HEK293 (cell line): ENCODE data around the gene TMEM121.

Experiments used
- CTCF ChIA-PET: fragments of 350-600 bp; formaldehyde crosslinking; extraction: SDS; loops from one replicate; lab custom pipeline; 2021; ENCODE audit warnings: antibody characterized with exemption; lab: Yijun Ruan, JAX
- POLR2A ChIA-PET: fragments of 300-600 bp; formaldehyde crosslinking; extraction: SDS; loops from one replicate; lab custom pipeline; 2020; ENCODE audit warnings: antibody characterized with exemption, inconsistent platforms; lab: Yijun Ruan, JAX
- H3K27ac ChIP-seq: fragments of 200-500 bp; sonication (Bioruptor generic); 2 replicates; pipeline ENCODE4 v1.5.1; 2014; ENCODE audit warnings: low read depth, low read length, control low read depth, inconsistent platforms; ENCODE audit errors: extremely low read depth
- H3K36me3 ChIP-seq, 2 experiments: fragments of 200-500 bp in 1 of 2; sonication (Bioruptor generic) in 1 of 2; 1 replicate in 1 of 2; 2 replicates in 1 of 2; pipeline ENCODE4 v1.5.1; 2014 to 2017; ENCODE audit warnings: inconsistent platforms in 2 of 2, low read length in 2 of 2; ENCODE audit not compliant: control insufficient read depth in 2 of 2, insufficient read depth in 1 of 2
- H3K4me1 ChIP-seq: fragments of 200-500 bp; sonication (Bioruptor generic); 2 replicates; pipeline ENCODE4 v1.5.1; 2014; ENCODE audit warnings: mild to moderate bottlenecking, low read length, inconsistent platforms; ENCODE audit not compliant: control insufficient read depth, insufficient read depth
- H3K4me3 ChIP-seq: 2 replicates; pipeline ENCODE4 v1.5.1; 2011; ENCODE audit warnings: low read depth, mild to moderate bottlenecking, control low read depth, low read length, moderate library complexity
- H3K9me3 ChIP-seq: fragments of 200-500 bp; sonication (Bioruptor generic); 2 replicates; pipeline ENCODE4 v1.5.1; 2014; ENCODE audit warnings: low read depth, low read length, inconsistent platforms; ENCODE audit not compliant: control insufficient read depth, insufficient read depth
- BCL11B ChIP-seq: fragments of 450-650 bp; formaldehyde crosslinking; IDR thresholded peaks from 2 replicates; pipeline ENCODE4 v1.5.1; 2016; ENCODE audit warnings: low read depth, missing biosample characterization, missing genetic modification characterization
- GLIS2 ChIP-seq: fragments of 450-650 bp; formaldehyde crosslinking; IDR thresholded peaks from 2 replicates; pipeline ENCODE4 v1.5.1; 2016; ENCODE audit warnings: missing biosample characterization, missing genetic modification characterization
- ZFP37 ChIP-seq: fragments of 450-650 bp; formaldehyde crosslinking; IDR thresholded peaks from 2 replicates; pipeline ENCODE4 v1.5.1; 2016; ENCODE audit warnings: missing biosample characterization, missing genetic modification characterization
- ZNF10 ChIP-seq: fragments of 450-650 bp; formaldehyde crosslinking; IDR thresholded peaks from 2 replicates; pipeline ENCODE4 v1.5.1; 2017; ENCODE audit warnings: missing biosample characterization, missing genetic modification characterization
- ZNF157 ChIP-seq: fragments of 450-650 bp; formaldehyde crosslinking; IDR thresholded peaks from 2 replicates; pipeline ENCODE4 v1.5.1; 2016; ENCODE audit warnings: missing biosample characterization, missing genetic modification characterization
- ZNF23 ChIP-seq: fragments of 450-650 bp; formaldehyde crosslinking; IDR thresholded peaks from 2 replicates; pipeline ENCODE4 v1.5.1; 2016; ENCODE audit warnings: missing biosample characterization, missing genetic modification characterization, borderline replicate concordance
- ZNF473 ChIP-seq: fragments of 450-650 bp; formaldehyde crosslinking; IDR thresholded peaks from 2 replicates; pipeline ENCODE4 v1.5.1; 2017; ENCODE audit warnings: missing biosample characterization, missing genetic modification characterization
- ZNF791 ChIP-seq: fragments of 450-650 bp; formaldehyde crosslinking; IDR thresholded peaks from 2 replicates; pipeline ENCODE4 v1.5.1; 2016; ENCODE audit warnings: missing biosample characterization, missing genetic modification characterization
- TF ChIP-seq, protein P1 (sequence below): fragments of 450-650 bp; formaldehyde crosslinking; IDR thresholded peaks from 2 replicates; pipeline ENCODE4 v1.5.1; 2016; ENCODE audit warnings: missing biosample characterization, missing genetic modification characterization
- TF ChIP-seq, protein P2 (sequence below): IDR thresholded peaks from 2 replicates; pipeline ENCODE4 v1.6.1; 2011; ENCODE audit warnings: mild to moderate bottlenecking, low read depth, low read length, borderline replicate concordance
- TF ChIP-seq, protein P3 (sequence below): fragments of 450-650 bp; formaldehyde crosslinking; IDR thresholded peaks from 2 replicates; pipeline ENCODE4 v1.5.1; 2017; ENCODE audit warnings: missing biosample characterization, missing genetic modification characterization

The TMEM121 gene

DNA sequence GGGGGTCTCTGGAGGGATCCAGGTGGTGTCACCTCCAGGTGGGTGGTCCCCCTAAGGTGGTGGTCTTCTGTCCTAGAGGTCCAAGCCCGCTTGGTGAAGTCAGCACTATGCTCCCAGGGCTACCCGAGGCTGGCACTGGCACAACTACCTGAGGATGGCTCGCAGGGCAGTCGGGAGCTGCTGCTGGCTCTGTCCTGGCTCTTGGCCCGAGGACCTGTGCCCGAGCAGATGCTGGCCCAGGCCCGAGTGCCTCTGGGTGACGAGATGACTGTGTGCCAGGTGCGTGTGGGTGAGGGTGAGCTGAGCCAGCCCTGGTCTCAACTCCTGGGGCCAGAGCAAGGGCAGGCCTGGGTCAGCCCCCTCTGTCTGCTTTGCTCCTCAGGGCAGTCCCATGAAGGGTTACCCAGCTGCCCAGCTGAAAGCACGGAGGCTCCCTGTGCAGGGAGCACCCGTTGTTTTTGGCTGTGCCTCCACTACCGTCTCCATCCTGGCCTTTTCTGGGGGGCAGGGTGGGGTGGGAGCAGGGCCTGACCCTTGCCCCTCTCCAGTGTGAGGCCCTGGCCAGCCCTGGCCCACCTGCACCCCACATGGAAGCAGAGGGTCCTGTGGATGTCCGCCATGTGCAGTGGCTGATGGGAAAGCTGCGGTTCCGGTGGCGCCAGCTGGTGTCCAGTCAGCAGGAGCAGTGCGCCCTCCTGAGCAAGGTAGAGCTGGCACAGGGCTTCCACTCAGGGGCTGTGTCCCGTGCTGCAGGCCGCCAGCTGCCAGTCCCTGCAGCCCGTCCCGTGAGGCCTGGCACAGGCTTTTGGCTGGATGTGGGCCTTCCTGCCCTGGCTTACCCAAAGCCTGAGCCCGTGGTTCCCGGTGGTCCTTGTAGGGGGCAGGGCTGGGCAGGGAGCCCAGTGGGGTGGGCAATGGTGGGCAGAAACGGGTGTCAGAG lies 34.1 kb upstream of the TMEM121 start (continued):
- TF ChIP-seq ZNF473 (no peak), ZNF23 (no peak)

DNA sequence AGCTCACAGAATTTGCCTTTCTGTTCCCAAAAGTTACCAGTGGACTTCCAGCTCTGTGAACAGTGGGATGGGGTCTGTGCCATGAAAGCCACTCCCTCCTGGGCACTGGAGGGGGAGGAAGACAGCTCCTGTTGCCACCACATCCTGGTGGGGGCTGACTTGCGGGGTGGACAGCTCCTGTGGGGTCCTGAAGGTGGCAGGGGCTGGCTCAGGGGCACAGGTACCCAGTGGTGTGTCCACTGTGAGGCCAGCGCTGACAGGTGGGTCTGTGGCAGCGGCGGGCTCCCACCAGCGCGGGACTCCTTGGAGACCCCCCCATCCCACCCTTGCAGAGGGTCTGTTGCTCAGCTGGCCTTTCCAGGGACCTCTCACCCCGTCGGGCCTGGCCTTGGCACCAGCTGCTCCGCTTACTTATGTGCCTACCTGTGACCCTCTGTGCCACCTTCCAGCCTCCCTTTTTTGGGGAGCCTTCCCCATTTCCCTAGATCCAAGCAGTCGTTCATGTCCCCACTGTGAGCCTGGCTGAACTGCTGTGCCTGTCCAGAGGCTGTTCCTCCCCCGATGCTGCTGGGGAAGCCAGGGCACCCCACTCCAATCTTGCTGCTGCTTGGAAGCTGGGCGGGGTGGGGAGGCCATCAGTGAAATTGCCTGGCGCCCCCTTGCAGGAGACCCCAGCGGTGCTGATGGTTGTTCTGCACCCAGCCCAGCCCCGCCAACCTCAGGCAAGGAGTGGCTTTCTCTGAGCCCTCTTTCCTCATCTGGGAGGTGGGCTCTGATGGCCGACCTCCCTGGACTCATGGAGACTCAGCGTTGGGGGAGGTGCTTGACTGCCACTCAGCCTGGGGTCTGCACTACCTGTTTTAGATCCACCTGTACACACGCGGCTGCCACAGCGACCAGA lies 33.2 kb upstream of the TMEM121 start:
- no peak overlapping the region for H3K4me3 ChIP-seq
- no peaks in the 10 kb centered on the region for H3K9me3 ChIP-seq
- ChIA-PET POLR2A (interaction anchor here (0.7 to 1.4 kb wide), 2 partner anchors 15 to 19 kb away, joined by 3 read pairs; no protein-coding TSS in a partner anchor), CTCF (interaction anchor here (0.8 to 5.0 kb wide), 2 partner anchors 12 to 17 kb away, joined by 3 to 83 read pairs; no protein-coding TSS in a partner anchor)
- H3K4me1 ChIP-seq = peaks cover 5% of the 10 kb centered on the region
- H3K27ac ChIP-seq = no peak overlapping the region
- no peak for TF ChIP-seq ZNF157 (tag by site-specific recombination)
- TF ChIP-seq, protein P1, sequence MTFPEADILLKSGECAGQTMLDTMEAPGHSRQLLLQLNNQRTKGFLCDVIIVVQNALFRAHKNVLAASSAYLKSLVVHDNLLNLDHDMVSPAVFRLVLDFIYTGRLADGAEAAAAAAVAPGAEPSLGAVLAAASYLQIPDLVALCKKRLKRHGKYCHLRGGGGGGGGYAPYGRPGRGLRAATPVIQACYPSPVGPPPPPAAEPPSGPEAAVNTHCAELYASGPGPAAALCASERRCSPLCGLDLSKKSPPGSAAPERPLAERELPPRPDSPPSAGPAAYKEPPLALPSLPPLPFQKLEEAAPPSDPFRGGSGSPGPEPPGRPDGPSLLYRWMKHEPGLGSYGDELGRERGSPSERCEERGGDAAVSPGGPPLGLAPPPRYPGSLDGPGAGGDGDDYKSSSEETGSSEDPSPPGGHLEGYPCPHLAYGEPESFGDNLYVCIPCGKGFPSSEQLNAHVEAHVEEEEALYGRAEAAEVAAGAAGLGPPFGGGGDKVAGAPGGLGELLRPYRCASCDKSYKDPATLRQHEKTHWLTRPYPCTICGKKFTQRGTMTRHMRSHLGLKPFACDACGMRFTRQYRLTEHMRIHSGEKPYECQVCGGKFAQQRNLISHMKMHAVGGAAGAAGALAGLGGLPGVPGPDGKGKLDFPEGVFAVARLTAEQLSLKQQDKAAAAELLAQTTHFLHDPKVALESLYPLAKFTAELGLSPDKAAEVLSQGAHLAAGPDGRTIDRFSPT (tag by site-specific recombination) = 0 out of 2 replicates have a peak, but pooled peaks have one; percentile 0
- peaks cover 0 to 24% of the 10 kb centered on the region in 2 experiments; a peak in 1 of 3 replicates for H3K36me3 ChIP-seq

DNA sequence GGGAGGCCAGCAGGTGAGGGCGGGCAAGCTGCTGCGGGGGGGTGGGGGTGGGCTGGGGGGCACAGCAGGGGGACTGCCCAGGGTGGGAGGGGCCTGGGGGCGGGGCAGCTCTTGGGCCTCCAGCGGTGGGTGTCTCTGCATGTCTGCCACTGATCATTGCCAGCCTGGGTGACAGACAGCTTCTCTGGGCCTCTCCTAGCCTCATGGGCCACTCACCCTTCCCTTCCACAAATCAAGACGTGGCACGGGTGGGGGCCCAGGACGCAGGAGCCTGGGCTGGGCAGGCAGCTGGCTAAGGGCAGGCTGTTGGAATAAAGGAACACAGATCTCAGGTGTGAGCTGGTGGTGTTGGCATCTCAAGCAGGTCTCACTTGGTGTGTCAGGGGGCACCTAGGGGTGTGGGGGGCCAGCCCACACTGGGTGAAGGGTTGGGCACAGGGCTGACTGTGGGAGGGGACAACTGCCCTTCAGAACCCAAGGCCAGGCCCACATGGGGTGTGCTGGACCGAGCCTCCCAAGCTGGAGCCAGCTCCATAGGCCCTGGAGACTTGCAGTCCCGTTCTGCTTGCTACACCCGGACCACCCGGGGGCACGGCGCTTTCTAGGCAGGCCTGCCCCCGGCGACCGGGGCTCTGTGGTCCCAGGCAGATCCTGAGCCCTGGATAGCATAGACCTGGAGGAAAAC lies 32.3 kb upstream of the TMEM121 start:
- Histone ChIP-seq H3K36me3 (peaks cover 0 to 24% of the 10 kb centered on the region in 2 experiments; a peak in 1 of 3 replicates), H3K4me1 (peaks cover 4% of the 10 kb centered on the region), H3K9me3 (no peaks in the 10 kb centered on the region), H3K27ac (no peak overlapping the region), H3K4me3 (no peak overlapping the region)
- ChIA-PET CTCF (no interaction called here), POLR2A (interaction anchor here (0.7 kb wide), 1 partner anchor 20 kb away, joined by 3 read pairs; no protein-coding TSS in a partner anchor)
- TF ChIP-seq, protein P2, sequence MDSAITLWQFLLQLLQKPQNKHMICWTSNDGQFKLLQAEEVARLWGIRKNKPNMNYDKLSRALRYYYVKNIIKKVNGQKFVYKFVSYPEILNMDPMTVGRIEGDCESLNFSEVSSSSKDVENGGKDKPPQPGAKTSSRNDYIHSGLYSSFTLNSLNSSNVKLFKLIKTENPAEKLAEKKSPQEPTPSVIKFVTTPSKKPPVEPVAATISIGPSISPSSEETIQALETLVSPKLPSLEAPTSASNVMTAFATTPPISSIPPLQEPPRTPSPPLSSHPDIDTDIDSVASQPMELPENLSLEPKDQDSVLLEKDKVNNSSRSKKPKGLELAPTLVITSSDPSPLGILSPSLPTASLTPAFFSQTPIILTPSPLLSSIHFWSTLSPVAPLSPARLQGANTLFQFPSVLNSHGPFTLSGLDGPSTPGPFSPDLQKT = no peak
- TF ChIP-seq ZNF10 (tag by site-specific recombination) = peak; percentile 90
- TF ChIP-seq, protein P1 (tag by site-specific recombination) = peak; percentile 34; the same call in 1 of the 2 replicates
- no peak for TF ChIP-seq ZFP37 (tag by site-specific recombination)
- peak; percentile 50; the same call in 1 of the 2 replicates for TF ChIP-seq GLIS2 (tag by site-specific recombination)

DNA sequence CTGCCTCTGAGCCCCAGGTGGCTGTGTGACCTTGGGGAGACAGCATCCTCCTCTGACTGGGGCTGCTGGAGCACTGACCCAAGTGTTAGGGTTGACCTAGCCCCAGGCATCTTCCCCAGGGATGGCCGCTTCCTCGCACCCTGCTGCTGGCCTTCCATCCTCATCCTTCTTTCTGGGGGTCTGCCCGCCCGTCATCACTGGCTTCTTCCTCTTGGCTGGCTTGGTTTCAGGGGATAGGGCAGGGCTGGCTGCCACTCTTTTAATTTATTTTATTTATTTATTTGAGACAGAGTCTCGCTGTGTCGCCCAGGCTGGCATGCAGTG lies 31.8 kb upstream of the TMEM121 start:
- no peaks in the 10 kb centered on the region for H3K9me3 ChIP-seq
- no peaks in the 10 kb centered on the region; the same call in 1 of the 2 replicates for H3K4me1 ChIP-seq
- ChIA-PET POLR2A (no interaction called here), CTCF (no interaction called here)
- peaks cover 0 to 24% of the 10 kb centered on the region in 2 experiments; a peak in 1 of 3 replicates for H3K36me3 ChIP-seq
- no peak overlapping the region for H3K27ac ChIP-seq
- no peak overlapping the region for H3K4me3 ChIP-seq
- TF ChIP-seq ZNF791 (tag by site-specific recombination) (no peak), BCL11B (tag by site-specific recombination) (no peak)
- TF ChIP-seq, protein P3, sequence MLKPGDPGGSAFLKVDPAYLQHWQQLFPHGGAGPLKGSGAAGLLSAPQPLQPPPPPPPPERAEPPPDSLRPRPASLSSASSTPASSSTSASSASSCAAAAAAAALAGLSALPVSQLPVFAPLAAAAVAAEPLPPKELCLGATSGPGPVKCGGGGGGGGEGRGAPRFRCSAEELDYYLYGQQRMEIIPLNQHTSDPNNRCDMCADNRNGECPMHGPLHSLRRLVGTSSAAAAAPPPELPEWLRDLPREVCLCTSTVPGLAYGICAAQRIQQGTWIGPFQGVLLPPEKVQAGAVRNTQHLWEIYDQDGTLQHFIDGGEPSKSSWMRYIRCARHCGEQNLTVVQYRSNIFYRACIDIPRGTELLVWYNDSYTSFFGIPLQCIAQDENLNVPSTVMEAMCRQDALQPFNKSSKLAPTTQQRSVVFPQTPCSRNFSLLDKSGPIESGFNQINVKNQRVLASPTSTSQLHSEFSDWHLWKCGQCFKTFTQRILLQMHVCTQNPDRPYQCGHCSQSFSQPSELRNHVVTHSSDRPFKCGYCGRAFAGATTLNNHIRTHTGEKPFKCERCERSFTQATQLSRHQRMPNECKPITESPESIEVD (tag by site-specific recombination) = no peak
